Retinal pigment epithelial cell (primary cell): ENCODE results near the gene HMCN1.

Experiments
- DNase-seq: peaks from one replicate; pipeline ENCODE4 v3.0.0-alpha.2; 2010; ENCODE audit warnings: low read depth
- H3K4me3 ChIP-seq: 2 replicates; pipeline ENCODE4 v1.5.1; 2011; ENCODE audit warnings: mild to moderate bottlenecking, low read length, control low read depth, moderate library complexity
- TF ChIP-seq, protein P1 (sequence below): conservative IDR thresholded peaks from 2 replicates; pipeline ENCODE4 v1.5.1; 2011; ENCODE audit warnings: low read depth, low read length, control low read depth, inconsistent platforms

HMCN1 gene

DNA sequence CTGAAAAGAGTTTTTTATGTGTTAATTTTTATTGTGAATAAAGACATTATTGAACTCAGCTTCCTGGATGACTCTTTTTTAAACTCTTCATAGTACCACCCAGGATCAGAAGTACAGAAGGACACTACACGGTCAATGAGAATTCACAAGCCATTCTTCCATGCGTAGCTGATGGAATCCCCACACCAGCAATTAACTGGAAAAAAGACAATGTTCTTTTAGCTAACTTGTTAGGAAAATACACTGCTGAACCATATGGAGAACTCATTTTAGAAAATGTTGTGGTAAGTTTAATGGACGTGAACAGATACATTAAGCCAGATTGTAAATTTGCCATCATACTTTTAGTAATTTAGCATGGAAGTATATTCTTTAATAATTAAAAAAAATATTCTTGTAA lies 391.3 kb downstream of the HMCN1 start:
- TF ChIP-seq, protein P1, sequence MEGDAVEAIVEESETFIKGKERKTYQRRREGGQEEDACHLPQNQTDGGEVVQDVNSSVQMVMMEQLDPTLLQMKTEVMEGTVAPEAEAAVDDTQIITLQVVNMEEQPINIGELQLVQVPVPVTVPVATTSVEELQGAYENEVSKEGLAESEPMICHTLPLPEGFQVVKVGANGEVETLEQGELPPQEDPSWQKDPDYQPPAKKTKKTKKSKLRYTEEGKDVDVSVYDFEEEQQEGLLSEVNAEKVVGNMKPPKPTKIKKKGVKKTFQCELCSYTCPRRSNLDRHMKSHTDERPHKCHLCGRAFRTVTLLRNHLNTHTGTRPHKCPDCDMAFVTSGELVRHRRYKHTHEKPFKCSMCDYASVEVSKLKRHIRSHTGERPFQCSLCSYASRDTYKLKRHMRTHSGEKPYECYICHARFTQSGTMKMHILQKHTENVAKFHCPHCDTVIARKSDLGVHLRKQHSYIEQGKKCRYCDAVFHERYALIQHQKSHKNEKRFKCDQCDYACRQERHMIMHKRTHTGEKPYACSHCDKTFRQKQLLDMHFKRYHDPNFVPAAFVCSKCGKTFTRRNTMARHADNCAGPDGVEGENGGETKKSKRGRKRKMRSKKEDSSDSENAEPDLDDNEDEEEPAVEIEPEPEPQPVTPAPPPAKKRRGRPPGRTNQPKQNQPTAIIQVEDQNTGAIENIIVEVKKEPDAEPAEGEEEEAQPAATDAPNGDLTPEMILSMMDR = no peak
- no peak for DNase-seq
- H3K4me3 ChIP-seq = no peak overlapping the region

DNA sequence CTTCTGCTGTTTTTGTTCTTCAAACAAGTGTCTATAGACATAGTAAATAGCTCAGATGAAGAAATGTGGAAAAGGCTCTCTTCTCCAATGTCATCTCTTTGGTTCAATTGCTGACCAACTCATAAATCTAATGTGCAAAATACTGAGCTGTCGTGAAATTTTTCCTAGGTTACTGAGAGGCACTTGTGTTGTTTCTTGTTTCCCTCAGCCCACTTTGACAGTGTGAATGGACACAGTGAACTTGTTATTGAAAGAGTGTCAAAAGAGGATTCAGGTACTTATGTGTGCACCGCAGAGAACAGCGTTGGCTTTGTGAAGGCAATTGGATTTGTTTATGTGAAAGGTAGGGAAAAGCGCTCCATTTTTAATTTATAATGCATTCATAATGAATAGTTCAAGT lies 395.6 kb downstream of the HMCN1 start:
- no peak for DNase-seq
- TF ChIP-seq, protein P1 = no peak
- H3K4me3 ChIP-seq = no peak overlapping the region

DNA sequence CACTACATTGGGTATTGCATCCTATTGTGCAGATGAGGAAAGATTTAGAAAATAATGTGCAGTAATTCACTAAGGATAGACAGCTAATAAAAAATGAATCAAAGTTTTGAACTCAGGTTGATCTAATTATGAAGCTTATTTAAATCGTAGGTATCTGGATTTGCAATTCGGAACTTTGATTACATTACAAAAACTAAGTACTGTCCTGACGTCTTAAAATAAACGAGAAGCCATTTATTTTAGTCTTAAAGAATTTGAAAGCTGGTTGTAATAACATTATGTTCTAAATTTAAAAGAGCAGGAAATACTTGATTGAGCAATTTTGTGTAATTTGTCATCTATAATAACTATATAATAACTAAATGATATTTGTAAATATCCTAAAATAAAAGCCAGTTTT lies 404.9 kb downstream of the HMCN1 start:
- TF ChIP-seq, protein P1 = no peak
- no peak overlapping the region for H3K4me3 ChIP-seq
- no peak for DNase-seq

DNA sequence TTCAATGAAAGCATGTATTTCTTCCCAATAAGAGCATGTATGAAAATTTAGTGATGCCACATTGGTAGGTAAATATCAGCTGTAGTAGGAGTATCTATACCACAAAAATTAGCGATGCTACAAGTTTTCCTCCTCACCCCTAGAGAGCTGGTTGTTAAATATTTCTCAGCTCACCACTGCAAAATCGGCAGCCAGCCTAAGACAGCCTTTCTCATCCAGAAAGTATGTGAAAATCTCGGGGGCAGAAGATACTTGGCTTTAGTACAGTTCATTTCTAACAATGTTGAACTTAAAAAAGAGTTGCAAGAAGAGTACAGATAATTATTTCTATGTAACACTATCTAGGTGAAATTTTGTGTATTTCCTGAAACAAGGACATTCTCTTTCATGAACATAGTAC lies 405.5 kb downstream of the HMCN1 start:
- DNase-seq = no peak
- H3K4me3 ChIP-seq = no peak overlapping the region
- TF ChIP-seq, protein P1 = no peak

DNA sequence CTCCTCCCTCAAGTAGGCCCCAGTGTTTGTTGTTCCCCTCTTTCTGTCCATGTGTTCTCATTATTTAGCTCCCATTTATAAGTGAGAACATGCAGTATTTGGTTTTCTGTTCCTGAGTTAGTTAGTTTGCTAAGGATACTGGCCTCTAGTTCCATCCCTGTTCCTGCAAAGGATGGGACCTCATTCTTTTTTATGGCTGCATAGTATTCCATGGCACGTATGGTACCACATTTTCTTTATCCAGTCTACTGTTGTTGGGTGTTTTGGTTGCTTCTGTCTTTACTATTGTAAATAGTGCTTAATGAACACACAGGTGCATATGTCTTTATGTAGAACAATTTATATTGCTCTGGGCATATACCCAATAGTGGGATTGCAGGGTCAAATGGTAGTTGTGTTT lies 408.0 kb downstream of the HMCN1 start:
- no peak overlapping the region for H3K4me3 ChIP-seq
- no peak for DNase-seq
- TF ChIP-seq, protein P1 = no peak

DNA sequence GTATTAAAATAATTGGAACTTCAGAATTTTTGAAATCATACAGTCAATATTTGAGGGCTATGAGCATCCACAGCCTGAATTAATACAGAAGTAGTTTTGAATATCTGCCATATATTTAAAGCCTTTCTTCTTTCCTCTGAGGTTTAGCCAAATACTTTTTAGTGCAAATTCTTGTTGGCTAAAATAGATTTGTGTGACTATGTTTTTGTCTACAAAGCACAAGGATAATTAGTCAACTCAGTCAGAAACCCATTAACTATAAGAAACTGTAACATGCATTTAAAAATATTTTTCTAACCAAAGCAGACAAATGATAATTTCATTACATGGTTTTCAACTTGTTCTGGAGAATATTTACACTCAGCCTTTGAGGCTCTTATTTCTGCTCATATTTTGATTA lies 408.7 kb downstream of the HMCN1 start:
- TF ChIP-seq, protein P1 = no peak
- H3K4me3 ChIP-seq = no peak overlapping the region
- DNase-seq = no peak

DNA sequence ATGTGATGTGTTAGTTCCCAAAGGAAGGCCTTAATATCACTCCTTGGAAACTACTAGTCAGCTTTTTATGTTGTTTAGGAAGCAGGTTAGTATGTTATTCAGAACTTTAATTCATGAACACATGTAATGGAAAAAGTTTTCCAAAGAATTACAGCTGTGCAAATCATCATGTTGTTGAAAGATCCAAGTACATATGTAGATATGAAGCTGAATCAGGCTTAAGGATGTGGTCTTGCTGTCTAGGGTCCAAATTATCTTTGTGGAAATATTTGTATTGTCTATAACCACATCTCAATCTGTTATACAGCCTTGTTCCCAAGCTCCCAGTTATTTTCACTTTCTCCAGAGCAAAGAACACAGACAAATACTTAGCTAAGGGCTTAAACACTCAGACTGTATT lies 409.3 kb downstream of the HMCN1 start:
- DNase-seq = no peak
- TF ChIP-seq, protein P1 = no peak
- no peak overlapping the region for H3K4me3 ChIP-seq
